Heart left ventricle (tissue), 16 donors: Measurements from ENCODE around the gene ZNF14. TPM values are rescaled to one million over a fixed set of nuclear protein-coding genes. Genes with fewer than 3 reads are reported as not detected.
"Not testable (repeated sequence)": the region's sequence is repeated elsewhere in the genome, so short reads cannot be mapped to it uniquely, and the experiment has no call there.

ENCODE experiments used
- ATAC-seq, 4 donors: fragments of 200-7000 bp; cut with Tn5 transposase; one replicate each; pipeline ENCODE4 v1.9.1; 2020 to 2022; ENCODE audit warnings: moderate library complexity in 4 of 4, mild to moderate bottlenecking in 3 of 4, moderate number of reproducible peaks in 1 of 4
- DNase-seq, 5 donors: peaks; one replicate each; pipeline ENCODE4 v3.0.0-alpha.2; 2020
- H3K27ac ChIP-seq, 12 donors: fragments of 200-600 bp; sonication (generic) in 4 of 12; one replicate each; pipeline versions ENCODE4 v1.5.0 to v1.8.0; 2016 to 2022; ENCODE audit warnings: mild to moderate bottlenecking in 2 of 12
- H3K27me3 ChIP-seq, 9 donors: fragments of 200-600 bp; sonication (generic) in 2 of 9; one replicate each; pipeline versions ENCODE4 v1.5.1 to v1.8.0; 2016 to 2022; ENCODE audit warnings: mild to moderate bottlenecking in 3 of 9
- H3K36me3 ChIP-seq, 9 donors: fragments of 200-600 bp; sonication (generic) in 2 of 9; one replicate each; pipeline versions ENCODE4 v1.5.0 to v1.8.0; 2018 to 2022; ENCODE audit warnings: mild to moderate bottlenecking in 2 of 9
- H3K4me1 ChIP-seq, 12 donors: fragments of 200-600 bp; sonication (generic) in 4 of 12; one replicate each; pipeline versions ENCODE4 v1.5.0 to v1.8.0; 2016 to 2022; ENCODE audit warnings: mild to moderate bottlenecking in 3 of 12
- H3K4me3 ChIP-seq, 12 donors: fragments of 200-600 bp; sonication (generic) in 4 of 12; one replicate each; pipeline versions ENCODE4 v1.5.0 to v1.8.0; 2017 to 2022; ENCODE audit warnings: mild to moderate bottlenecking in 9 of 12, moderate library complexity in 4 of 12
- H3K9me3 ChIP-seq, 12 donors: fragments of 200-600 bp; sonication (generic) in 4 of 12; one replicate each; pipeline versions ENCODE4 v1.5.0 to v1.8.0; 2016 to 2022; ENCODE audit warnings: mild to moderate bottlenecking in 1 of 12
- POLR2A ChIP-seq, 2 donors: fragments of 450-650 bp; IDR thresholded peaks; one replicate each; pipeline ENCODE4 v1.6.1; 2017; ENCODE audit warnings: antibody characterized with exemption in 2 of 2, mild to moderate bottlenecking in 2 of 2, moderate library complexity in 2 of 2
- WGBS, 4 donors: extraction: QIAGEN DNeasy Blood & Tissue Kit in 2 of 4; methylation state at CpG; one replicate each; pipeline versions ENCODE4 v1.1.5 to v1.1.7; 2013 to 2018; 5-methylcytosine and 5-hydroxymethylcytosine counted together
- intact Hi-C, 10 donors: fragments of 100-400 bp; cut with DNase I; formaldehyde crosslinking; loops; one replicate each; pipeline versions ENCODE4 v1.11.1 to v1.14.2; 2022
- polyA plus RNA-seq, 2 donors: library from polyadenylated mRNA; stranded (reverse); fragments of 200-250 nt; gene quantifications; one replicate each; pipeline ENCODE4 v1.2.3, GENCODE V29; 2013
- total RNA-seq, 9 donors: library from RNA; depleted of rRNA in 2 of 9; stranded (reverse); fragments of >200 nt in 2 of 9; fragmentation: NEBNext Ultra II Directional in 3 of 9; extraction: Animal tissue kit (Norgen Biotek cat#: 25700) in 3 of 9; gene quantifications; one replicate each; pipeline versions ENCODE4 v1.1.0 to v1.2.4, GENCODE V29; 2016 to 2023
- TF ChIP-seq, protein P1 (sequence below), 12 donors: fragments of 200-600 bp; sonication (generic) in 4 of 12; IDR thresholded peaks; one replicate each; pipeline versions ENCODE4 v1.5.0 to v1.8.0; 2018 to 2022; ENCODE audit warnings: antibody characterized with exemption in 12 of 12, mild to moderate bottlenecking in 5 of 12
- donor health status: ischemic (EF 13 %, LVEDD 7.1; RV severe dilation, severe dysfunction).
- donor health status: healthy with polysubstance abuse.
- donor health status: DM: no; HTN: yes; CAD: no.
- donor health status: DM: no; HTN: no; CAD: no.
- donor health status: ischemic (EF 25% LVEDD 6.9; RV normal size, moderate dysfunction).
- donor health status: ischemic (EF 25% LVEDD 5.7; RV mildly dilated, moderate dysfunction).
- donor health status: healthy.
- donor health status: DM: yes; HTN: yes; CAD: no.
- donor health status: ischemic (EF 35%, LVEDD 5.7; RV mildly dilated, moderate dysfunction).
- donor health status: nonischemic (EF 11% LVEDD 7.7; RV severe dilation, severe dysfunction).
- donor health status: DM: yes; HTN: yes; CAD: no.
- donor health status: PGD.
- donor health status: ischemic (EF 29% LVEDD 5.4; RV normal size, mild dysfunction).
- donor health status: nonischemic (EF 23%, LVEDD 6.1; RV moderate dilation, normal function).

ZNF14 gene
- total and polyA plus RNA-seq, 11 donors, result 2.3 to 7.9 (median 3.5) TPM

GRCh38 chr19:19704836-19705235 is 28.1 kb downstream of the ZNF14 start:
- no peaks in the 10 kb centered on the region for H3K4me1 ChIP-seq
- H3K4me3 ChIP-seq, result no peak overlapping the region
- intact Hi-C loops, result no loop called here
- peaks cover 0 to 54% (median 0%) of the 10 kb centered on the region in 9 donors for H3K36me3 ChIP-seq
- H3K27me3 ChIP-seq, result no peaks in the 10 kb centered on the region
- DNase-seq, result no peak
- no peak overlapping the region for H3K27ac ChIP-seq
- TF ChIP-seq, protein P1, sequence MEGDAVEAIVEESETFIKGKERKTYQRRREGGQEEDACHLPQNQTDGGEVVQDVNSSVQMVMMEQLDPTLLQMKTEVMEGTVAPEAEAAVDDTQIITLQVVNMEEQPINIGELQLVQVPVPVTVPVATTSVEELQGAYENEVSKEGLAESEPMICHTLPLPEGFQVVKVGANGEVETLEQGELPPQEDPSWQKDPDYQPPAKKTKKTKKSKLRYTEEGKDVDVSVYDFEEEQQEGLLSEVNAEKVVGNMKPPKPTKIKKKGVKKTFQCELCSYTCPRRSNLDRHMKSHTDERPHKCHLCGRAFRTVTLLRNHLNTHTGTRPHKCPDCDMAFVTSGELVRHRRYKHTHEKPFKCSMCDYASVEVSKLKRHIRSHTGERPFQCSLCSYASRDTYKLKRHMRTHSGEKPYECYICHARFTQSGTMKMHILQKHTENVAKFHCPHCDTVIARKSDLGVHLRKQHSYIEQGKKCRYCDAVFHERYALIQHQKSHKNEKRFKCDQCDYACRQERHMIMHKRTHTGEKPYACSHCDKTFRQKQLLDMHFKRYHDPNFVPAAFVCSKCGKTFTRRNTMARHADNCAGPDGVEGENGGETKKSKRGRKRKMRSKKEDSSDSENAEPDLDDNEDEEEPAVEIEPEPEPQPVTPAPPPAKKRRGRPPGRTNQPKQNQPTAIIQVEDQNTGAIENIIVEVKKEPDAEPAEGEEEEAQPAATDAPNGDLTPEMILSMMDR (IDR thresholded peaks at IDR 0.05), result no peak
- TF ChIP-seq POLR2A (IDR thresholded peaks at IDR 0.05), result no peak
- peaks cover 3 to 100% (median 58%) of the 10 kb centered on the region in 12 donors for H3K9me3 ChIP-seq
- WGBS, 4 donors, result 89 to 93% (median 90%) methylated on average over 6 of the region's 6 CpGs
- no peak for ATAC-seq

DNA sequence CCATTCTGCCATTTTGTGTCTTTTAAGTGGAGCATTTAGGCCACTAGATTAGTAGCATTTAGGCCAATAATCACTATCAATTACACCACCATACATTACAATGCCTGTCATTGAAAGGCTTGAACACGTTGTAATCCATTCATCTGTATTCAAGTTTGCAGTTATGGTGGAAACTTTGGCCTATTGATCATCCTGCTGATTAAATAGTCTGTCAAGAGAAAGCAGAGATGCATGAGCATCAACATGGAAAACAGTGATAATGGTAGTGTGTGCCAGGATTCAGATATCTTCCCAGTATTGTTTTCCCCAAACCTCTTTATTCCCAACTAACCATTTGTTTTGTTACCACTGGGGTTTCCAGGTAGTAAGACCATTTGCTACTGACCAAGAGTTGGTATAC is 32.4 kb downstream of the ZNF14 start:
- H3K27me3 ChIP-seq, ATAC-seq, H3K4me3 ChIP-seq, intact Hi-C loops, H3K27ac ChIP-seq, DNase-seq, H3K4me1 ChIP-seq: not testable (repeated sequence)
- H3K9me3 ChIP-seq, result peaks cover 0 to 88% (median 25%) of the 10 kb centered on the region in 12 donors
- H3K36me3 ChIP-seq, result peaks cover 0 to 31% (median 0%) of the 10 kb centered on the region in 9 donors
- WGBS, 4 donors, result 94 to 100% (median 96%) methylated on average over 1 of the region's 1 CpG

DNA sequence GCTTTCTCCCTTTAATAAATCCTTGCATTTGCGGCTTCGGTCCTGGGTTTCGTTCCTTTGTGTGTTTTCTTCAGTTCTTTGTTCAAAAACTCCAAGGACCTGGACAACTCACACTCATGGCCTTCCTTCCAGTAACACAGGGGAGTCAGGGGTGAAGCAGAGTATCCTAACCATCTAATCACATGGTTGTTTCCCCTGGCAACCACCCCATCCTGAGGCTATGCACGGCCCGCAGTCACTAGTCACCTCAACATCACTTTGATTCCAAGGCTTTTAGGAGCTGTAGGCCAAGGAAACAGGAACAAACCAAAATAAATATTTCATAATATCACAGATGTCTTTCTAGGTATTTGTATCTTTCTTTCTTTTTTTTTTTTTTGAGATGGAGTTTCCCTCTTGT is 35.3 kb downstream of the ZNF14 start:
- ATAC-seq (no peak), DNase-seq (no peak)
- Histone ChIP-seq H3K4me3 (no peak overlapping the region), H3K27ac (no peak overlapping the region), H3K36me3 (peaks cover 0 to 8% (median 0%) of the 10 kb centered on the region in 9 donors), H3K4me1 (no peaks in the 10 kb centered on the region), H3K9me3 (peaks cover 0 to 59% (median 19%) of the 10 kb centered on the region in 12 donors), H3K27me3 (no peaks in the 10 kb centered on the region)
- no peak for TF ChIP-seq POLR2A (IDR thresholded peaks at IDR 0.05)
- TF ChIP-seq, protein P1 (IDR thresholded peaks at IDR 0.05), result no peak
- WGBS, 4 donors, result 86 to 94% (median 88%) methylated on average over 5 of the region's 5 CpGs
- intact Hi-C loops, result no loop called here

DNA sequence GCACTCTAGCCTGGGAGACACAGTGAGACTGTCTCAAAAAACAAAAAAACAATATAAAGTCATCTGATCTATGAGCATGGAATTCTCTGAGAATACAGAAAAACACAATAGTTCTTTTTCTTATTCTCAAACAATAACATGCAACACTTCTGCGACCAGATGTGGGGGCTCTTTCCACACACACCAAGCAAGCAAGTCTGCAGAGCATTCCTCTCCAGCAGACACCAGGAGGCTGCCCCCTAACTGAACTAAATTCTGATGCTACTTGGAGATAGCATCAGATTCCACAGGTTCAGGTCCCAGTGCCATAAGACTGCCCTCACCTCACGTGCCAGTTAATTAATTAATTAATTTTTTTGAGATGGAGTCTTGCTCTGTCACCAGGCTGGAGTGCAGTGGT is 36.5 kb downstream of the ZNF14 start:
- no peak for ATAC-seq
- H3K27me3 ChIP-seq, result no peaks in the 10 kb centered on the region
- H3K36me3 ChIP-seq, result peaks cover 0 to 4% (median 0%) of the 10 kb centered on the region in 9 donors
- H3K9me3 ChIP-seq, result peaks cover 0 to 46% (median 17%) of the 10 kb centered on the region in 12 donors
- no peak overlapping the region for H3K4me3 ChIP-seq
- no peak overlapping the region for H3K27ac ChIP-seq
- TF ChIP-seq, protein P1 (IDR thresholded peaks at IDR 0.05), result no peak
- TF ChIP-seq POLR2A (IDR thresholded peaks at IDR 0.05), result no peak
- intact Hi-C loops, result no loop called here
- no peak for DNase-seq
- 45 to 86% (median 75%) methylated on average over 2 of the region's 2 CpGs for WGBS, 4 donors
- H3K4me1 ChIP-seq, result no peaks in the 10 kb centered on the region

GRCh38 chr19:19691683-19692082 is 41.2 kb downstream of the ZNF14 start:
- ATAC-seq (no peak), DNase-seq (no peak)
- Histone ChIP-seq H3K36me3 (no peaks in the 10 kb centered on the region), H3K4me3 (no peak overlapping the region), H3K9me3 (peaks cover 0 to 17% (median 0%) of the 10 kb centered on the region in 12 donors), H3K27ac (no peak overlapping the region), H3K4me1 (no peaks in the 10 kb centered on the region), H3K27me3 (no peaks in the 10 kb centered on the region)
- 84 to 95% (median 91%) methylated on average over 10 of the region's 10 CpGs for WGBS, 4 donors
- TF ChIP-seq, protein P1 (IDR thresholded peaks at IDR 0.05), result no peak
- no peak for TF ChIP-seq POLR2A (IDR thresholded peaks at IDR 0.05)
- intact Hi-C loops, result no loop called here

DNA sequence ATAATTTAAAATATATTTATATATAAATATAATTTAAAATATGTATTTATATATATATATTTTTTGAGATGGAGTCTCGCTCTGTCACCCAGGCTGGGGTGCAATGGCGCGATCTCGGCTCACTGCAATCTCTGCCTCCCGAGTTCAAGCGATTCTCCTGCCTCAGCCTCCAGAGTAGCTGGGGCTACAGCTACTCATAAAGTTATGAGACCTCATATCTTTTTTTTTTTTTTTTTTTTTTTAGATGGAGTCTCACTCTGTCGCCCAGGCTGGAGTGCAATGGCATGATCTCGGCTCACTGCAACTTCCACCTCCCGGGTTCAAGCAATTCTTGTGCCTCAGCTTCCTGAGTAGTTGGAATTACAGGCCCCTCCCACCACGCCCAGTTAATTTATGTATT is 43.9 kb downstream of the ZNF14 start:
- H3K4me1 ChIP-seq, H3K27ac ChIP-seq, ATAC-seq, intact Hi-C loops, DNase-seq, H3K27me3 ChIP-seq, H3K4me3 ChIP-seq, H3K36me3 ChIP-seq: not testable (repeated sequence)
- 96 to 99% (median 98%) methylated on average over 10 of the region's 10 CpGs for WGBS, 4 donors
- peaks cover 0 to 35% (median 12%) of the 10 kb centered on the region in 12 donors for H3K9me3 ChIP-seq
